Measurements from ENCODE around the gene PLEKHS1. TPM values are rescaled to one million over a fixed set of nuclear protein-coding genes. Genes with fewer than 3 reads are reported as not detected.
A peak's percentile ranks its signal among the peaks of the same experiment; 100 is the strongest.

PLEKHS1 gene
- total RNA-seq, 4 donors from 2014 or later: 0.60 to 12.0 (median 5.8) TPM

DNA sequence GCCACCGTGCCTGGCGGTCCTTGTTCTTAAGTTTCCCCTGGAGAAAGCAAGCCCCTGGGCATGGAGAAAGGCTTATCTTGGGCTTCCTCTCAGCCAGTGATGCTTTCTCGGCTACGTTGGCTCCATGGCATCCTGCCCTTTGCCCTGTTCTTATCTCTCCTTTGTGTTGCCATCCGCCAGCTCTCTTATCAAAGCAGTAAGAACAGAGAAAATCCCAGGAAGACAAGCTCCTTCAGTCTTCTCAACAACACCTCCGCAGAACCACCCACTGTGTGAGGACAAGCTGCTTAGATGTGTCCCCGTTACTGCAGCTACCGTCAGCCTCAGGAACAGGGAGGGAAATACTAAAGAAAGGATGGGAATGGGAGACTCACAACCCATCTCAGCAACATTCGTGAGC is 3.3 kb downstream of the PLEKHS1 start:
- peaks cover 0 to 59% (median 33%) of the 10 kb centered on the region in 4 donors for H3K4me1 ChIP-seq
- H3K9me3 ChIP-seq: no peaks in the 10 kb centered on the region
- H3K27ac ChIP-seq: peak overlapping the region in 3 of 4 donors; percentile 38 to 80 (median 75)
- intact Hi-C loops (cut with DNase I; ENCODE audit: low total_unique reads) (no loop called here), in situ Hi-C loops (cut with MboI; ENCODE audit: low pct_ligation_motif_present in 1 of 4, low pct_unique_long_range_greater_than_20kb in 1 of 4, low sequenced_read_pairs in 3 of 4) (no loop called here)
- WGBS, 2 donors (ENCODE audit: low coverage in 1 of 2): 65% methylated on average over 9 of the region's 9 CpGs; no CpG with 5 or more reads in 1 of the 2 donors
- no peak overlapping the region for H3K4me3 ChIP-seq
- no peaks in the 10 kb centered on the region for H3K27me3 ChIP-seq
- peak; percentile 67 for DNase-seq
- no peaks in the 10 kb centered on the region for H3K36me3 ChIP-seq
- peak in 1 of 3 donors; percentile 4 for TF ChIP-seq POLR2AphosphoS5 (IDR thresholded peaks at IDR 0.05)
- no peak for TF ChIP-seq POLR2A (IDR thresholded peaks at IDR 0.05)

DNA sequence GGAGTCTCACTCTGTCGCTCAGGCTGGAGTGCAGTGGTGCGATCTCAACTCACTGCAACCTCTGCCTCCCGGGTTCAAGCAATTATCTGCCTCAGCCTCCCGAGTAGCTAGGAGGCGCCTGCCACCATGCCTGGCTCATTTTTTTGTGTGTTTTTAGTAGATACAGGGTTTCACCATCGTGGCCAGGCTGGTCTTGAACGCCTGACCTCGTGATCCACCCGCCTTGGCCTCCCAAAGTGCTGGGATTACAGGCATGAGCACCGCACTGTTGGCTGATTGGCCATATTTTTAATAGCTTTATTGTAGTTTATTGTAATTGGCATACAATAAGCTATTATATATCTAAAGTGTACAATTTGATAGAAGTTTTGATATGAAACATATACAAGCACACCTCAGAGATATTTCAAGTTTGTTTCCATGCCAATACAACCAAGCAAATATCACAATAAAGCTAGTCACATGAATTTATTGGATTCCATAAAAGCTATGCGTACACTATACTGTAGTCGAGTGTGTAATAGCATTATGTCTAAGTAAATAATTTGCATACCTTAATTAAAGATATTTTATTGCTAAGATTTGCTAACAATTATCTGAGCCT is 5.6 kb downstream of the PLEKHS1 start:
- peak; percentile 45 for DNase-seq
- TF ChIP-seq POLR2AphosphoS5 (IDR thresholded peaks at IDR 0.05) (peak in 1 of 3 donors; percentile 21), EP300 (IDR thresholded peaks at IDR 0.05; ENCODE audit: low read depth) (no peak)
- Histone ChIP-seq H3K4me3 (no peak overlapping the region), H3K36me3 (no peaks in the 10 kb centered on the region), H3K27ac (no peak overlapping the region), H3K9me3 (no peaks in the 10 kb centered on the region), H3K27me3 (no peaks in the 10 kb centered on the region), H3K4me1 (peaks cover 0 to 36% (median 18%) of the 10 kb centered on the region in 4 donors)
- intact Hi-C loops (cut with DNase I; ENCODE audit: low total_unique reads): no loop called here
- in situ Hi-C loops (cut with MboI; ENCODE audit: low pct_ligation_motif_present in 1 of 4, low pct_unique_long_range_greater_than_20kb in 1 of 4, low sequenced_read_pairs in 3 of 4): no loop called here
- 61 to 64% methylated on average over 3 to 12 of the region's 12 CpGs for WGBS, 2 donors (ENCODE audit: low coverage in 1 of 2)

GRCh38 chr10:113762083-113762482 is 10.6 kb downstream of the PLEKHS1 start:
- TF ChIP-seq, protein P1, sequence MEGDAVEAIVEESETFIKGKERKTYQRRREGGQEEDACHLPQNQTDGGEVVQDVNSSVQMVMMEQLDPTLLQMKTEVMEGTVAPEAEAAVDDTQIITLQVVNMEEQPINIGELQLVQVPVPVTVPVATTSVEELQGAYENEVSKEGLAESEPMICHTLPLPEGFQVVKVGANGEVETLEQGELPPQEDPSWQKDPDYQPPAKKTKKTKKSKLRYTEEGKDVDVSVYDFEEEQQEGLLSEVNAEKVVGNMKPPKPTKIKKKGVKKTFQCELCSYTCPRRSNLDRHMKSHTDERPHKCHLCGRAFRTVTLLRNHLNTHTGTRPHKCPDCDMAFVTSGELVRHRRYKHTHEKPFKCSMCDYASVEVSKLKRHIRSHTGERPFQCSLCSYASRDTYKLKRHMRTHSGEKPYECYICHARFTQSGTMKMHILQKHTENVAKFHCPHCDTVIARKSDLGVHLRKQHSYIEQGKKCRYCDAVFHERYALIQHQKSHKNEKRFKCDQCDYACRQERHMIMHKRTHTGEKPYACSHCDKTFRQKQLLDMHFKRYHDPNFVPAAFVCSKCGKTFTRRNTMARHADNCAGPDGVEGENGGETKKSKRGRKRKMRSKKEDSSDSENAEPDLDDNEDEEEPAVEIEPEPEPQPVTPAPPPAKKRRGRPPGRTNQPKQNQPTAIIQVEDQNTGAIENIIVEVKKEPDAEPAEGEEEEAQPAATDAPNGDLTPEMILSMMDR (IDR thresholded peaks at IDR 0.05): no peak
- TF ChIP-seq POLR2A (IDR thresholded peaks at IDR 0.05): no peak
- TF ChIP-seq POLR2AphosphoS5 (IDR thresholded peaks at IDR 0.05): no peak
- TF ChIP-seq EP300 (IDR thresholded peaks at IDR 0.05; ENCODE audit: low read depth): no peak
- Histone ChIP-seq H3K4me1 (peaks cover 3 to 37% (median 15%) of the 10 kb centered on the region in 4 donors), H3K4me3 (no peak overlapping the region), H3K27me3 (no peaks in the 10 kb centered on the region), H3K9me3 (no peaks in the 10 kb centered on the region), H3K27ac (no peak overlapping the region), H3K36me3 (no peaks in the 10 kb centered on the region)
- WGBS, 2 donors (ENCODE audit: low coverage in 1 of 2): 28 to 44% methylated on average over 1 of the region's 1 CpG
- intact Hi-C loops (cut with DNase I; ENCODE audit: low total_unique reads) (no loop called here), in situ Hi-C loops (cut with MboI; ENCODE audit: low pct_ligation_motif_present in 1 of 4, low pct_unique_long_range_greater_than_20kb in 1 of 4, low sequenced_read_pairs in 3 of 4) (no loop called here)
- DNase-seq: no peak

- no peak for DNase-seq
- intact Hi-C loops (cut with DNase I; ENCODE audit: low total_unique reads): no loop called here
- H3K27ac ChIP-seq: peak overlapping the region in 2 of 4 donors; percentile 23 to 43
- no peaks in the 10 kb centered on the region for H3K36me3 ChIP-seq
- H3K4me3 ChIP-seq: no peak overlapping the region
- H3K4me1 ChIP-seq: peaks cover 3 to 34% (median 15%) of the 10 kb centered on the region in 4 donors
- WGBS, 2 donors (ENCODE audit: low coverage in 1 of 2): 25 to 40% methylated on average over 1 of the region's 1 CpG
- no peaks in the 10 kb centered on the region for H3K9me3 ChIP-seq
- no peaks in the 10 kb centered on the region for H3K27me3 ChIP-seq
- TF ChIP-seq, protein P1 (IDR thresholded peaks at IDR 0.05): no peak
- TF ChIP-seq EP300 (IDR thresholded peaks at IDR 0.05; ENCODE audit: low read depth) (no peak), POLR2AphosphoS5 (IDR thresholded peaks at IDR 0.05) (no peak), POLR2A (IDR thresholded peaks at IDR 0.05) (no peak)
- in situ Hi-C loops (cut with MboI; ENCODE audit: low pct_ligation_motif_present in 1 of 4, low pct_unique_long_range_greater_than_20kb in 1 of 4, low sequenced_read_pairs in 3 of 4): no loop called here
These were observed 13.1 kb downstream of the PLEKHS1 start for GRCh38 chr10:113764582-113764981.

- in situ Hi-C loops (cut with MboI; ENCODE audit: low pct_ligation_motif_present in 1 of 4, low pct_unique_long_range_greater_than_20kb in 1 of 4, low sequenced_read_pairs in 3 of 4) (no loop called here), intact Hi-C loops (cut with DNase I; ENCODE audit: low total_unique reads) (no loop called here)
- no peak for DNase-seq
- Histone ChIP-seq H3K27ac (peak overlapping the region in 2 of 4 donors; percentile 23 to 43), H3K36me3 (no peaks in the 10 kb centered on the region), H3K4me3 (no peak overlapping the region), H3K27me3 (no peaks in the 10 kb centered on the region), H3K4me1 (peaks cover 3 to 34% (median 15%) of the 10 kb centered on the region in 4 donors), H3K9me3 (no peaks in the 10 kb centered on the region)
- TF ChIP-seq EP300 (IDR thresholded peaks at IDR 0.05; ENCODE audit: low read depth) (no peak), POLR2AphosphoS5 (IDR thresholded peaks at IDR 0.05) (no peak), POLR2A (IDR thresholded peaks at IDR 0.05) (no peak)
- TF ChIP-seq, protein P1 (IDR thresholded peaks at IDR 0.05): no peak
- 31 to 40% methylated on average over 3 of the region's 3 CpGs for WGBS, 2 donors (ENCODE audit: low coverage in 1 of 2)
These were observed 14.4 kb downstream of the PLEKHS1 start for GRCh38 chr10:113765910-113766309.
